Loucy (cell line): ENCODE measurements around the gene MACROD1.

Source experiments
- H2AFZ ChIP-seq: fragments of 200-600 bp; sonication (generic); 2 replicates; pipeline ENCODE4 v1.6.0; 2016; ENCODE audit warnings: antibody characterized with exemption, mild to moderate bottlenecking, low read length, moderate library complexity
- H3F3A ChIP-seq: fragments of 200-600 bp; 2 replicates; pipeline ENCODE4 v1.6.0; 2016; ENCODE audit warnings: antibody characterized with exemption, low read depth, mild to moderate bottlenecking
- H3K27me3 ChIP-seq: fragments of 200-600 bp; sonication (generic); 2 replicates; pipeline ENCODE4 v1.6.1; 2014; ENCODE audit warnings: low read length, mild to moderate bottlenecking; ENCODE audit not compliant: insufficient read depth, poor library complexity, severe bottlenecking
- H3K36me3 ChIP-seq: fragments of 200-600 bp; sonication (generic); 2 replicates; pipeline ENCODE4 v1.6.1; 2016; ENCODE audit warnings: low read length; ENCODE audit not compliant: insufficient read depth
- H3K4me1 ChIP-seq: fragments of 200-600 bp; sonication (generic); 2 replicates; pipeline ENCODE4 v1.5.1; 2014; ENCODE audit warnings: low read length, mild to moderate bottlenecking; ENCODE audit not compliant: insufficient read depth, poor library complexity, severe bottlenecking
- H3K4me2 ChIP-seq: fragments of 200-600 bp; sonication (generic); 2 replicates; pipeline ENCODE4 v1.6.0; 2014; ENCODE audit warnings: antibody characterized with exemption, low read length, low read depth, mild to moderate bottlenecking; ENCODE audit not compliant: poor library complexity, severe bottlenecking
- H3K4me3 ChIP-seq: fragments of 200-600 bp; sonication (generic); 2 replicates; pipeline ENCODE4 v1.5.1; 2014; ENCODE audit warnings: low read length, mild to moderate bottlenecking, mixed read lengths; ENCODE audit not compliant: poor library complexity, severe bottlenecking
- H3K79me2 ChIP-seq: fragments of 200-600 bp; sonication (generic); 2 replicates; pipeline ENCODE4 v1.6.1; 2014; ENCODE audit warnings: low read length; ENCODE audit not compliant: insufficient read depth
- H3K9ac ChIP-seq: fragments of 200-600 bp; sonication (generic); 2 replicates; pipeline ENCODE4 v1.6.0; 2014; ENCODE audit warnings: mild to moderate bottlenecking, low read depth, low read length, moderate library complexity; ENCODE audit not compliant: poor library complexity, severe bottlenecking
- H3K9me2 ChIP-seq: fragments of 200-600 bp; sonication (generic); replicated peaks from 2 replicates; pipeline ENCODE4 v1.6.1; 2016; ENCODE audit warnings: low read depth, low read length, mixed read lengths
- H3K9me3 ChIP-seq: fragments of 200-600 bp; sonication (generic); 2 replicates; pipeline ENCODE4 v1.6.1; 2014; ENCODE audit warnings: mild to moderate bottlenecking, antibody characterized with exemption, low read length, low read depth; ENCODE audit not compliant: insufficient read depth
- H4K20me1 ChIP-seq: fragments of 200-600 bp; sonication (generic); 2 replicates; pipeline ENCODE4 v1.6.0; 2014; ENCODE audit warnings: antibody characterized with exemption, low read length, mild to moderate bottlenecking; ENCODE audit not compliant: insufficient read depth, poor library complexity, severe bottlenecking
- CTCF ChIP-seq: fragments of 200-600 bp; sonication (generic); conservative IDR thresholded peaks from 2 replicates; pipeline ENCODE4 v1.5.1; 2014; ENCODE audit warnings: mild to moderate bottlenecking, antibody characterized with exemption, low read length
- EZH2phosphoT487 ChIP-seq: fragments of 200-600 bp; IDR thresholded peaks from 2 replicates; pipeline ENCODE4 v1.6.1; 2018; ENCODE audit warnings: antibody characterized with exemption, mild to moderate bottlenecking, moderate library complexity, borderline replicate concordance

MACROD1 gene

GRCh38 chr11:64138398-64138797, 27.5 kb downstream of the MACROD1 start:
- Histone ChIP-seq H3K9me2 (no peaks in the 10 kb centered on the region), H3K4me3 (no peak overlapping the region), H4K20me1 (no peaks in the 10 kb centered on the region), H3K9ac (no peak overlapping the region), H3F3A (no peaks in the 10 kb centered on the region), H2AFZ (no peak overlapping the region), H3K4me1 (no peaks in the 10 kb centered on the region), H3K4me2 (no peak overlapping the region), H3K27me3 (no peaks in the 10 kb centered on the region), H3K79me2 (no peaks in the 10 kb centered on the region), H3K9me3 (no peaks in the 10 kb centered on the region), H3K36me3 (no peaks in the 10 kb centered on the region)
- TF ChIP-seq CTCF (no peak), EZH2phosphoT487 (no peak)

GRCh38 chr11:64136765-64137441, 29.0 kb downstream of the MACROD1 start:
- TF ChIP-seq CTCF (no peak), EZH2phosphoT487 (no peak)

GRCh38 chr11:64135711-64136110, 30.2 kb downstream of the MACROD1 start:
- Histone ChIP-seq H2AFZ (no peak overlapping the region), H3K4me1 (no peaks in the 10 kb centered on the region), H3K9me2 (no peaks in the 10 kb centered on the region), H3K4me3 (no peak overlapping the region), H3K79me2 (no peaks in the 10 kb centered on the region), H4K20me1 (no peaks in the 10 kb centered on the region), H3K36me3 (no peaks in the 10 kb centered on the region), H3K4me2 (no peak overlapping the region), H3K9me3 (no peaks in the 10 kb centered on the region), H3K27me3 (no peaks in the 10 kb centered on the region), H3F3A (no peaks in the 10 kb centered on the region), H3K9ac (no peak overlapping the region)
- TF ChIP-seq EZH2phosphoT487 (no peak), CTCF (no peak)

More at GRCh38 chr11:64136765-64137441, 29.0 kb downstream of the MACROD1 start:
- Histone ChIP-seq H3K4me2 (no peak overlapping the region), H4K20me1 (no peaks in the 10 kb centered on the region), H3K9ac (no peak overlapping the region), H3K9me2 (no peaks in the 10 kb centered on the region), H3K4me3 (no peak overlapping the region), H3F3A (no peaks in the 10 kb centered on the region), H3K9me3 (no peaks in the 10 kb centered on the region), H3K27me3 (no peaks in the 10 kb centered on the region), H3K79me2 (no peaks in the 10 kb centered on the region), H2AFZ (no peak overlapping the region), H3K36me3 (no peaks in the 10 kb centered on the region), H3K4me1 (no peaks in the 10 kb centered on the region)
